K562 (cell line): ENCODE measurements around the gene CHCT1. TPM values are rescaled to one million over a fixed set of nuclear protein-coding genes. Genes with fewer than 3 reads are reported as not detected.

Experiments
- ATAC-seq: fragments of 200-7000 bp; cut with Tn5 transposase; 3 replicates; pipeline ENCODE4 v1.9.1; 2020; ENCODE audit warnings: moderate library complexity
- BruUV-seq: library from RNA; stranded (reverse); fragments of 400-500 nt; replicated peaks from 2 replicates; lab custom pipeline; 2021; lab: Mats Ljungman, UMichigan
- CTCF ChIA-PET: fragments of 300-600 bp; formaldehyde crosslinking; extraction: SDS; loops from one replicate; lab custom pipeline; 2021; ENCODE audit warnings: low intra/inter-chr PET ratio; lab: Yijun Ruan, JAX
- POLR2A ChIA-PET: fragments of 300-600, 350-650 bp; sonication (Branson Sonifier 250); formaldehyde crosslinking; extraction: SDS; loops from one replicate; lab custom pipeline; 2021; ENCODE audit warnings: antibody characterized with exemption, inconsistent platforms; lab: Yijun Ruan, JAX
- DNase-seq, 4 experiments: peaks; one replicate each; pipeline versions ENCODE4 v3.0.0 to v3.0.0-alpha.2; 2011 to 2018; ENCODE audit warnings: low spot score in 3 of 4, mixed read lengths in 3 of 4; ENCODE audit errors: extremely low read depth in 1 of 4
- FAIRE-seq: peaks from 2 replicates; lab custom pipeline; 2011; peaks lifted over from hg19 to GRCh38; lab: Jason Lieb, UNC
- H2AFZ ChIP-seq: 2 replicates; pipeline ENCODE4 v1.6.0; 2011; ENCODE audit warnings: low read depth, low read length, control low read depth, inconsistent platforms
- H3K27ac ChIP-seq: fragments of 200-600 bp; 3 replicates; pipeline ENCODE4 v1.8.0; 2011; ENCODE audit warnings: low read depth, mild to moderate bottlenecking, control low read depth, inconsistent platforms, low read length, moderate library complexity, mixed read lengths; ENCODE audit errors: extremely low read depth
- H3K27me3 ChIP-seq, 2 experiments: fragments of 300-600 bp in 1 of 2; 2 replicates in 1 of 2; 3 replicates in 1 of 2; pipeline versions ENCODE4 v1.6.0 to v1.8.0; 2011; ENCODE audit warnings: inconsistent platforms in 2 of 2, low read length in 2 of 2, mild to moderate bottlenecking in 1 of 2, mixed read lengths in 1 of 2, moderate library complexity in 1 of 2; ENCODE audit not compliant: control insufficient read depth in 2 of 2, insufficient read depth in 2 of 2
- H3K36me3 ChIP-seq: fragments of 300-600 bp; 3 replicates; pipeline ENCODE4 v1.8.0; 2011; ENCODE audit warnings: mild to moderate bottlenecking, low read length, inconsistent platforms; ENCODE audit not compliant: control insufficient read depth, insufficient read depth
- H3K4me1 ChIP-seq, 2 experiments: fragments of 200-600 bp in 1 of 2; replicated peaks in 1 of 2; 2 replicates in 1 of 2; 3 replicates in 1 of 2; pipeline versions ENCODE4 v1.5.1 to v1.8.0; 2011; ENCODE audit warnings: inconsistent platforms in 2 of 2, low read length in 2 of 2, mild to moderate bottlenecking in 1 of 2, mixed read lengths in 1 of 2, moderate library complexity in 1 of 2; ENCODE audit not compliant: control insufficient read depth in 2 of 2, insufficient read depth in 2 of 2
- H3K4me2 ChIP-seq: 2 replicates; pipeline ENCODE4 v1.6.1; 2011; ENCODE audit warnings: low read length, control low read depth, inconsistent platforms, mixed read lengths; ENCODE audit not compliant: insufficient read depth
- H3K4me3 ChIP-seq: fragments of 200-600 bp; sonication (generic), shearing (Covaris generic); 2 replicates; pipeline ENCODE4 v1.5.1; 2016; ENCODE audit warnings: control low read depth, inconsistent platforms
- H3K79me2 ChIP-seq: fragments of 200-600 bp; 3 replicates; pipeline ENCODE4 v1.8.0; 2011; ENCODE audit warnings: low read length, inconsistent platforms; ENCODE audit not compliant: control insufficient read depth, insufficient read depth
- H3K9ac ChIP-seq, 2 experiments: 2 replicates each; pipeline versions ENCODE4 v1.6.0 to v1.6.1; 2011; ENCODE audit warnings: low read depth in 2 of 2, low read length in 2 of 2, control low read depth in 1 of 2, inconsistent platforms in 1 of 2, mild to moderate bottlenecking in 1 of 2, mixed read lengths in 1 of 2; ENCODE audit not compliant: insufficient read depth in 1 of 2
- H3K9me1 ChIP-seq: one replicate; pipeline ENCODE4 v1.6.0; 2011; ENCODE audit warnings: inconsistent platforms, mild to moderate bottlenecking, low read length, moderate library complexity; ENCODE audit not compliant: control insufficient read depth, insufficient read depth
- H3K9me3 ChIP-seq: replicated peaks from 2 replicates; pipeline ENCODE4 v1.5.1; 2011; ENCODE audit warnings: low read depth, low read length, inconsistent platforms; ENCODE audit not compliant: control insufficient read depth, insufficient read depth
- H4K20me1 ChIP-seq: replicated peaks from 2 replicates; pipeline ENCODE4 v1.6.1; 2011; ENCODE audit warnings: low read length, inconsistent platforms, mixed read lengths; ENCODE audit not compliant: control insufficient read depth, insufficient read depth
- CBX1 ChIP-seq: sonication (generic); IDR thresholded peaks from 2 replicates; pipeline ENCODE4 v1.6.1; 2016; ENCODE audit warnings: antibody characterized with exemption, low read depth, mild to moderate bottlenecking
- WGBS: fragments of 100-300 bp; shearing (Covaris generic); methylation state at CpG from one replicate; pipeline ENCODE4 v1.1.6; 2016; ENCODE audit warnings: low coverage, mixed read lengths; ENCODE audit not compliant: insufficient coverage; ENCODE audit errors: missing lambda C conversion rate; 5-methylcytosine and 5-hydroxymethylcytosine counted together
- in situ Hi-C: fragments of 300-500 bp; cut with MboI; formaldehyde crosslinking; loops from 4 replicates; pipeline ENCODE4 v1.15.0; 2018; ENCODE audit warnings: inconsistent platforms, mixed read lengths
- intact Hi-C: fragments of 100-400 bp; cut with micrococcal nuclease; formaldehyde crosslinking; loops from 2 replicates; pipeline ENCODE4 v1.14.2; 2022
- polyA plus RNA-seq, 8 experiments: library from polyadenylated mRNA; depleted of rRNA in 4 of 8; stranded (reverse) in 5 of 8; unstranded in 3 of 8; fragments of >200 nt; fragmentation: Nextera tagmentation in 2 of 8; fragmentation: Illumina TruSeq in 1 of 8; extraction: Ambion mirVana in 2 of 8; extraction: Trizol in 1 of 8; gene quantifications; 2 replicates each; pipeline versions ENCODE4 v1.2.1 to v1.2.3, GENCODE V29; 2011 to 2014; ENCODE audit warnings: inconsistent platforms in 1 of 8, missing spikeins in 1 of 8
- total RNA-seq, 7 experiments: library from RNA; depleted of rRNA in 6 of 7; stranded (reverse); fragments of >200 nt in 6 of 7; fragmentation: Illumina TruSeq in 2 of 7; extraction: Trizol in 2 of 7; gene quantifications; 2 replicates each; pipeline versions ENCODE4 v1.2.1 to v1.2.3, GENCODE V29; 2011 to 2021; ENCODE audit warnings: low replicate concordance in 1 of 7
- TF ChIP-seq, protein P1 (sequence below), 3 experiments: fragments of 200-800 bp in 1 of 3; fragments of 250-450 bp in 1 of 3; fragments of 450-650 bp in 1 of 3; sonication (Bioruptor Pico) in 1 of 3; sonication (Bioruptor generic) in 1 of 3; formaldehyde crosslinking in 1 of 3; IDR thresholded peaks; 2 replicates each; pipeline versions ENCODE4 v1.6.1 to v1.8.0; 2016 to 2022; ENCODE audit warnings: mild to moderate bottlenecking in 2 of 3, missing genetic modification characterization in 2 of 3, missing compliant biosample characterization in 1 of 3, moderate library complexity in 1 of 3
- TF ChIP-seq, protein P2 (sequence below): fragments of 450-650 bp; IDR thresholded peaks from 2 replicates; pipeline ENCODE4 v1.6.1; 2018; ENCODE audit not compliant: partially characterized antibody

Gene CHCT1
- total and polyA plus RNA-seq, 9 of the 15 experiments (the other 6 are each of a cell fraction or from before 2014, with no cell fraction given), result not detected

DNA sequence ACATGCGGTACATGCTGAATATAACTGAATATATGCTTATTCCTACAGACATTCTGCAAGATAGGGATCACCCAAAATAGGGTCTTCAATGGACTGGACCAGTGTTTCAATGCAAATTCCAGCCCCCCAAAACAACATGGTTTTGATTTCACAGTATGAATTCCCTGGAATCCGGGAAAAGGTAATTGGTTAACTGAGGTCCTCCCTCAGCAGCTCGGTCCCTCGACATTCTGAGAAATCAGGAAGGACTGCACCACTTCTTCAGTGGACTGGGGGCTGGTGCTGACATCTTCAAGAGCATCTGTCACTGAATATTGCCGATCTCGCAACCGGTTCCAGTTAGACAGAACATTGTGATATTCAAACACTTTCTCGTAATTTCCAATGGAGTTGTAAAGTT lies 25.1 kb downstream of the CHCT1 start:
- ATAC-seq, result no peak
- 70% methylated on average over 8 of the region's 8 CpGs for WGBS
- intact Hi-C loops (no loop called here), in situ Hi-C loops (no loop called here)
- Histone ChIP-seq H3K36me3 (peaks cover 22% of the 10 kb centered on the region; the same call in 1 of the 3 replicates), H4K20me1 (no peaks in the 10 kb centered on the region), H3K4me3 (no peak overlapping the region), H3K4me2 (no peak overlapping the region), H3K79me2 (no peaks in the 10 kb centered on the region), H3K9ac (no peak overlapping the region), H3K9me1 (no peaks in the 10 kb centered on the region), H3K9me3 (no peaks in the 10 kb centered on the region), H3K27ac (no peak overlapping the region), H3K27me3 (no peaks in the 10 kb centered on the region), H3K4me1 (no peaks in the 10 kb centered on the region), H2AFZ (no peak overlapping the region)
- no peak for FAIRE-seq
- no peak for DNase-seq
- POLR2A ChIA-PET, result no interaction called here
- BruUV-seq, result no TSS peak
- CTCF ChIA-PET, result no interaction called here
- TF ChIP-seq, protein P1, sequence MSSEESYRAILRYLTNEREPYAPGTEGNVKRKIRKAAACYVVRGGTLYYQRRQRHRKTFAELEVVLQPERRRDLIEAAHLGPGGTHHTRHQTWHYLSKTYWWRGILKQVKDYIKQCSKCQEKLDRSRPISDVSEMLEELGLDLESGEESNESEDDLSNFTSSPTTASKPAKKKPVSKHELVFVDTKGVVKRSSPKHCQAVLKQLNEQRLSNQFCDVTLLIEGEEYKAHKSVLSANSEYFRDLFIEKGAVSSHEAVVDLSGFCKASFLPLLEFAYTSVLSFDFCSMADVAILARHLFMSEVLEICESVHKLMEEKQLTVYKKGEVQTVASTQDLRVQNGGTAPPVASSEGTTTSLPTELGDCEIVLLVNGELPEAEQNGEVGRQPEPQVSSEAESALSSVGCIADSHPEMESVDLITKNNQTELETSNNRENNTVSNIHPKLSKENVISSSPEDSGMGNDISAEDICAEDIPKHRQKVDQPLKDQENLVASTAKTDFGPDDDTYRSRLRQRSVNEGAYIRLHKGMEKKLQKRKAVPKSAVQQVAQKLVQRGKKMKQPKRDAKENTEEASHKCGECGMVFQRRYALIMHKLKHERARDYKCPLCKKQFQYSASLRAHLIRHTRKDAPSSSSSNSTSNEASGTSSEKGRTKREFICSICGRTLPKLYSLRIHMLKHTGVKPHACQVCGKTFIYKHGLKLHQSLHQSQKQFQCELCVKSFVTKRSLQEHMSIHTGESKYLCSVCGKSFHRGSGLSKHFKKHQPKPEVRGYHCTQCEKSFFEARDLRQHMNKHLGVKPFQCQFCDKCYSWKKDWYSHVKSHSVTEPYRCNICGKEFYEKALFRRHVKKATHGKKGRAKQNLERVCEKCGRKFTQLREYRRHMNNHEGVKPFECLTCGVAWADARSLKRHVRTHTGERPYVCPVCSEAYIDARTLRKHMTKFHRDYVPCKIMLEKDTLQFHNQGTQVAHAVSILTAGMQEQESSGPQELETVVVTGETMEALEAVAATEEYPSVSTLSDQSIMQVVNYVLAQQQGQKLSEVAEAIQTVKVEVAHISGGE (CRISPR knock-in tag; IDR thresholded peaks at IDR 0.05), result peak in 1 of 3 experiments; percentile 75; a peak in 2 of 6 replicates
- TF ChIP-seq, protein P2, sequence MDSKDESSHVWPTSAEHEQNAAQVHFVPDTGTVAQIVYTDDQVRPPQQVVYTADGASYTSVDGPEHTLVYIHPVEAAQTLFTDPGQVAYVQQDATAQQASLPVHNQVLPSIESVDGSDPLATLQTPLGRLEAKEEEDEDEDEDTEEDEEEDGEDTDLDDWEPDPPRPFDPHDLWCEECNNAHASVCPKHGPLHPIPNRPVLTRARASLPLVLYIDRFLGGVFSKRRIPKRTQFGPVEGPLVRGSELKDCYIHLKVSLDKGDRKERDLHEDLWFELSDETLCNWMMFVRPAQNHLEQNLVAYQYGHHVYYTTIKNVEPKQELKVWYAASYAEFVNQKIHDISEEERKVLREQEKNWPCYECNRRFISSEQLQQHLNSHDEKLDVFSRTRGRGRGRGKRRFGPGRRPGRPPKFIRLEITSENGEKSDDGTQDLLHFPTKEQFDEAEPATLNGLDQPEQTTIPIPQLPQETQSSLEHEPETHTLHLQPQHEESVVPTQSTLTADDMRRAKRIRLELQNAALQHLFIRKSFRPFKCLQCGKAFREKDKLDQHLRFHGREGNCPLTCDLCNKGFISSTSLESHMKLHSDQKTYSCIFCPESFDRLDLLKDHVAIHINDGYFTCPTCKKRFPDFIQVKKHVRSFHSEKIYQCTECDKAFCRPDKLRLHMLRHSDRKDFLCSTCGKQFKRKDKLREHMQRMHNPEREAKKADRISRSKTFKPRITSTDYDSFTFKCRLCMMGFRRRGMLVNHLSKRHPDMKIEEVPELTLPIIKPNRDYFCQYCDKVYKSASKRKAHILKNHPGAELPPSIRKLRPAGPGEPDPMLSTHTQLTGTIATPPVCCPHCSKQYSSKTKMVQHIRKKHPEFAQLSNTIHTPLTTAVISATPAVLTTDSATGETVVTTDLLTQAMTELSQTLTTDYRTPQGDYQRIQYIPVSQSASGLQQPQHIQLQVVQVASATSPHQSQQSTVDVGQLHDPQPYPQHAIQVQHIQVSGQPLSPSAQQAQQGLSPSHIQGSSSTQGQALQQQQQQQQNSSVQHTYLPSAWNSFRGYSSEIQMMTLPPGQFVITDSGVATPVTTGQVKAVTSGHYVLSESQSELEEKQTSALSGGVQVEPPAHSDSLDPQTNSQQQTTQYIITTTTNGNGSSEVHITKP, result peak; percentile 53
- no peak for TF ChIP-seq CBX1
